ENCODE measurements around the gene TMEM161B. TPM values are rescaled to one million over a fixed set of nuclear protein-coding genes. Genes with fewer than 3 reads are reported as not detected.

Gene TMEM161B
- total and polyA plus RNA-seq, 2 of the 13 experiments (the other 11 are each of a cell fraction or from before 2014, with no cell fraction given), result 15.0 to 22.1 TPM

DNA sequence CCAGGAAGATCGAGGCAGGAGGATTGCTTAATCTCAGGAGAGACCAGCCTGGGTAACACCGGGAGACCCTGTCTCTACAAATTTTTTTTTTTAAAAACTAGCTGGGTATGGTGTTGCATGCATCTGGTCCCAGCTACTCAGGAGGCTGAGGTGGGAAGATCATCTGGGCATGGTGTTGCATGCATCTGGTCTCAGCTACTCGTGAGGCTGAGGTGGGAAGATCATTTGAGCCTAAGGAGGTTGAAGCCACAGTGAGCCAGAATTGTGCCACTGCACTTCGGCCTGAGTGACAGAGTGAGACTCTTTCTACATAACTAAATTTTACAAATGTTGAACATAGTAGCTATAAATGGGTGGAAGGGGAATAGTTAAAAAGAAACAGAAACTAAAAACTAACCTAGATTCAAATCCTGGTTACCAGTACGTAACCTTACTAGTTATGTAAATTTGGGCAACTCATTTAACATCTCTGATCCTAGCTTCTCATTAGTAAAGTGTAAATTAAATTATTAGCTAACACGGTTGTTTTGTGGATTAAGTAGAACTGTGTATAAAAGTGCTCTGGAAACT is 41.7 kb downstream of the TMEM161B start:
- 96% methylated on average over 6 of the region's 6 CpGs for WGBS (ENCODE audit: low lambda C conversion rate)
- FAIRE-seq, result no peak
- CTCF ChIA-PET (ENCODE audit: low intra/inter-chr PET ratio, low total read pairs), result no interaction called here

More for the DNA sequence above, 41.7 kb downstream of the TMEM161B start:
- Histone ChIP-seq H4K20me1 (ENCODE audit: insufficient read depth, low read length) (no peaks in the 10 kb centered on the region), H3K27ac (ENCODE audit: extremely low read length, insufficient read depth, low read length) (no peak overlapping the region), H3K4me3 (replicated peaks in 1 of 3; ENCODE audit: insufficient read depth in 1 of 3, low read depth in 2 of 3, low read length in 3 of 3) (no peak overlapping the region), H3K9me3 (ENCODE audit: low read length) (no peaks in the 10 kb centered on the region), H3K27me3 (ENCODE audit: control insufficient read depth in 1 of 2, insufficient read depth in 2 of 2, low read length in 2 of 2) (no peaks in the 10 kb centered on the region), H2AFZ (ENCODE audit: low read length) (no peak overlapping the region), H3K4me1 (ENCODE audit: insufficient read depth, low read length) (no peaks in the 10 kb centered on the region), H3K9ac (ENCODE audit: insufficient read depth, low read depth, low read length) (no peak overlapping the region), H3K36me3 (replicated peaks in 1 of 2; ENCODE audit: control insufficient read depth in 1 of 2, insufficient read depth in 2 of 2, low read length in 2 of 2) (peaks cover 0 to 3% of the 10 kb centered on the region in 2 experiments; a peak in 1 of 5 replicates), H3K4me2 (ENCODE audit: low read depth, low read length) (no peak overlapping the region), H3K79me2 (ENCODE audit: insufficient read depth, low read length) (no peaks in the 10 kb centered on the region)
- TF ChIP-seq ZNF30 (CRISPR knock-in tag; IDR thresholded peaks at IDR 0.05) (no peak), RARA (CRISPR knock-in tag; IDR thresholded peaks at IDR 0.05) (no peak), ZNF574 (CRISPR knock-in tag; IDR thresholded peaks at IDR 0.05) (no peak), DNMT1 (CRISPR knock-in tag; IDR thresholded peaks at IDR 0.05) (no peak), HCFC1 (IDR thresholded peaks at IDR 0.05; ENCODE audit: low read depth, low read length) (no peak), SMAD9 (CRISPR knock-in tag; IDR thresholded peaks at IDR 0.05) (no peak), ZNF543 (CRISPR knock-in tag; IDR thresholded peaks at IDR 0.05) (no peak)
- TF ChIP-seq, protein P1, sequence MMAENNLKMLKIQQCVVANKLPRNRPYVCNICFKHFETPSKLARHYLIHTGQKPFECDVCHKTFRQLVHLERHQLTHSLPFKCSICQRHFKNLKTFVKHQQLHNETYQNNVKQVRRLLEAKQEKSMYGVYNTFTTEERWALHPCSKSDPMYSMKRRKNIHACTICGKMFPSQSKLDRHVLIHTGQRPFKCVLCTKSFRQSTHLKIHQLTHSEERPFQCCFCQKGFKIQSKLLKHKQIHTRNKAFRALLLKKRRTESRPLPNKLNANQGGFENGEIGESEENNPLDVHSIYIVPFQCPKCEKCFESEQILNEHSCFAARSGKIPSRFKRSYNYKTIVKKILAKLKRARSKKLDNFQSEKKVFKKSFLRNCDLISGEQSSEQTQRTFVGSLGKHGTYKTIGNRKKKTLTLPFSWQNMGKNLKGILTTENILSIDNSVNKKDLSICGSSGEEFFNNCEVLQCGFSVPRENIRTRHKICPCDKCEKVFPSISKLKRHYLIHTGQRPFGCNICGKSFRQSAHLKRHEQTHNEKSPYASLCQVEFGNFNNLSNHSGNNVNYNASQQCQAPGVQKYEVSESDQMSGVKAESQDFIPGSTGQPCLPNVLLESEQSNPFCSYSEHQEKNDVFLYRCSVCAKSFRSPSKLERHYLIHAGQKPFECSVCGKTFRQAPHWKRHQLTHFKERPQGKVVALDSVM (CRISPR knock-in tag; IDR thresholded peaks at IDR 0.05), result no peak
- intact Hi-C loops (cut with micrococcal nuclease; ENCODE audit: unreplicated experiment) (no loop called here), in situ Hi-C loops (cut with HindIII; ENCODE audit: extremely low pct_ligation_motif_present, low pct_unique_long_range_greater_than_20kb) (no loop called here)
- BruUV-seq (replicated peaks), result no TSS peak
- no peak for DNase-seq (ENCODE audit: low spot score)
- POLR2A ChIA-PET, result no interaction called here
- ATAC-seq, result no peak

Measured in HepG2 (cell line).